OCI-LY7 (cell line): ENCODE measurements around the gene CNIH1. TPM values are rescaled to one million over a fixed set of nuclear protein-coding genes. Genes with fewer than 3 reads are reported as not detected.

Experiments used
- BruUV-seq: library from RNA; stranded (reverse); fragments of 400-500 nt; replicated peaks from 2 replicates; lab custom pipeline; 2021; lab: Mats Ljungman, UMichigan
- CTCF ChIA-PET: fragments of 300-600 bp; sonication (Branson Sonifier 250); formaldehyde crosslinking; loops from one replicate; lab custom pipeline; 2022; ENCODE audit warnings: antibody characterized with exemption; ENCODE audit not compliant: unreplicated experiment; lab: Charles Lee
- POLR2A ChIA-PET: fragments of 300-600 bp; sonication (Branson Sonifier 250); formaldehyde crosslinking; loops from one replicate; lab custom pipeline; 2022; ENCODE audit warnings: antibody characterized with exemption; lab: Charles Lee
- DNase-seq: peaks from one replicate; pipeline ENCODE4 v3.0.0-alpha.2; 2015; ENCODE audit warnings: low spot score
- H2AFZ ChIP-seq: fragments of 200-600 bp; sonication (generic), shearing (Covaris generic); 2 replicates; pipeline ENCODE4 v1.6.1; 2014; ENCODE audit warnings: mild to moderate bottlenecking, antibody characterized with exemption, low read length, moderate library complexity
- H3K27ac ChIP-seq: fragments of 200-600 bp; sonication (generic); 2 replicates; pipeline ENCODE4 v1.5.1; 2014; ENCODE audit warnings: mixed run types, low read depth, mild to moderate bottlenecking, moderate library complexity, low read length, inconsistent platforms; ENCODE audit not compliant: poor library complexity, severe bottlenecking
- H3K36me3 ChIP-seq: fragments of 200-600 bp; sonication (generic); 2 replicates; pipeline ENCODE4 v1.6.1; 2014; ENCODE audit warnings: mild to moderate bottlenecking, antibody characterized with exemption, low read length, moderate library complexity, mixed read lengths; ENCODE audit not compliant: insufficient read depth
- H3K4me1 ChIP-seq: fragments of 200-600 bp; sonication (generic); 2 replicates; pipeline ENCODE4 v1.5.1; 2014; ENCODE audit warnings: mild to moderate bottlenecking, low read length; ENCODE audit not compliant: insufficient read depth, poor library complexity, severe bottlenecking
- H3K4me2 ChIP-seq: fragments of 200-600 bp; sonication (generic); 2 replicates; pipeline ENCODE4 v1.6.1; 2014; ENCODE audit warnings: mild to moderate bottlenecking, low read length
- H3K4me3 ChIP-seq: fragments of 200-600 bp; sonication (generic); 2 replicates; pipeline ENCODE4 v1.5.1; 2014; ENCODE audit warnings: mild to moderate bottlenecking, low read depth, low read length; ENCODE audit not compliant: poor library complexity, severe bottlenecking
- H3K79me2 ChIP-seq: fragments of 200-600 bp; sonication (generic); 2 replicates; pipeline ENCODE4 v1.6.1; 2016; ENCODE audit warnings: low read depth, mild to moderate bottlenecking, low read length, moderate library complexity, mixed read lengths; ENCODE audit not compliant: insufficient read depth
- H3K9me2 ChIP-seq: fragments of 200-600 bp; sonication (generic); 2 replicates; pipeline ENCODE4 v1.6.1; 2016; ENCODE audit warnings: mild to moderate bottlenecking, low read length, mixed read lengths; ENCODE audit not compliant: insufficient read depth
- H3K9me3 ChIP-seq: fragments of 200-600 bp; sonication (generic); 2 replicates; pipeline ENCODE4 v1.6.1; 2014; ENCODE audit warnings: mild to moderate bottlenecking, mixed run types, low read length, mixed read lengths
- H4K20me1 ChIP-seq: fragments of 200-600 bp; sonication (generic); 2 replicates; pipeline ENCODE4 v1.6.1; 2014; ENCODE audit warnings: mild to moderate bottlenecking, antibody characterized with exemption, low read length, moderate library complexity, mixed read lengths; ENCODE audit not compliant: insufficient read depth
- CTCF ChIP-seq: fragments of 200-600 bp; sonication (generic); conservative IDR thresholded peaks from 2 replicates; pipeline ENCODE4 v1.5.1; 2014; ENCODE audit warnings: mild to moderate bottlenecking, antibody characterized with exemption, low read length, moderate library complexity, mixed read lengths
- EZH2phosphoT487 ChIP-seq: fragments of 200-600 bp; sonication (generic); IDR thresholded peaks from 2 replicates; pipeline ENCODE4 v1.6.1; 2018; ENCODE audit warnings: low read depth, borderline replicate concordance, mild to moderate bottlenecking, mixed run types, antibody characterized with exemption, low read length, moderate library complexity, mixed read lengths
- intact Hi-C: fragments of 100-400 bp; cut with micrococcal nuclease; formaldehyde crosslinking; loops from one replicate; pipeline ENCODE4 v1.10.0; 2022; ENCODE audit not compliant: unreplicated experiment
- total RNA-seq, 2 experiments: library from RNA; depleted of rRNA in 1 of 2; stranded (reverse); fragments of >200 nt in 1 of 2; shearing (Covaris generic) in 1 of 2; gene quantifications; 2 replicates each; pipeline ENCODE4 v1.2.3, GENCODE V29; 2014 to 2022

The CNIH1 gene
- total RNA-seq, 2 experiments from 2014 or later = 29.7 to 96.6 TPM

- Histone ChIP-seq H3K27ac (no peak overlapping the region), H3K4me3 (no peak overlapping the region), H3K4me2 (no peak overlapping the region), H2AFZ (no peak overlapping the region), H3K79me2 (no peaks in the 10 kb centered on the region), H3K36me3 (no peaks in the 10 kb centered on the region), H3K9me3 (no peaks in the 10 kb centered on the region), H3K9me2 (no peaks in the 10 kb centered on the region; the same call in 1 of the 2 replicates), H3K4me1 (no peaks in the 10 kb centered on the region), H4K20me1 (no peaks in the 10 kb centered on the region)
- TF ChIP-seq EZH2phosphoT487 = no peak
- TF ChIP-seq CTCF = no peak
- POLR2A ChIA-PET = no interaction called here
- no peak for DNase-seq
- BruUV-seq = no TSS peak
- intact Hi-C loops = no loop called here
- CTCF ChIA-PET = no interaction called here
These were observed 12.1 kb upstream of the CNIH1 start for GRCh38 chr14:54453252-54453651.

- POLR2A ChIA-PET = no interaction called here
- Histone ChIP-seq H2AFZ (no peak overlapping the region), H3K4me2 (no peak overlapping the region), H3K79me2 (no peaks in the 10 kb centered on the region), H3K36me3 (no peaks in the 10 kb centered on the region), H3K9me3 (no peaks in the 10 kb centered on the region), H3K4me3 (no peak overlapping the region), H4K20me1 (no peaks in the 10 kb centered on the region), H3K4me1 (no peaks in the 10 kb centered on the region), H3K27ac (no peak overlapping the region), H3K9me2 (no peaks in the 10 kb centered on the region; the same call in 1 of the 2 replicates)
- BruUV-seq = no TSS peak
- intact Hi-C loops = no loop called here
- no peak for TF ChIP-seq EZH2phosphoT487
- no peak for TF ChIP-seq CTCF
- CTCF ChIA-PET = no interaction called here
- no peak for DNase-seq
These were observed 10.8 kb upstream of the CNIH1 start for GRCh38 chr14:54451961-54452360.

- TF ChIP-seq EZH2phosphoT487 (no peak), CTCF (no peak)
- POLR2A ChIA-PET = interaction anchor here (1.1 kb wide), 1 partner anchor 58 kb away, joined by 4 read pairs; the partner anchor contains the start of gene CGRRF1
These were observed 10.0 kb upstream of the CNIH1 start for GRCh38 chr14:54451121-54451601.

More at GRCh38 chr14:54451121-54451601, 10.0 kb upstream of the CNIH1 start:
- no peaks in the 10 kb centered on the region for H4K20me1 ChIP-seq
- H3K9me3 ChIP-seq = no peaks in the 10 kb centered on the region
- peak overlapping the region; percentile 68; the same call in 1 of the 2 replicates for H2AFZ ChIP-seq
- H3K36me3 ChIP-seq = no peaks in the 10 kb centered on the region
- no peak overlapping the region for H3K4me2 ChIP-seq
- intact Hi-C loops = no loop called here
- H3K4me1 ChIP-seq = no peaks in the 10 kb centered on the region
- H3K4me3 ChIP-seq = no peak overlapping the region
- no TSS peak for BruUV-seq
- no peak for DNase-seq
- H3K9me2 ChIP-seq = no peaks in the 10 kb centered on the region; the same call in 1 of the 2 replicates
- H3K79me2 ChIP-seq = no peaks in the 10 kb centered on the region
- no peak overlapping the region for H3K27ac ChIP-seq
- CTCF ChIA-PET = no interaction called here
